K562 (cell line): ENCODE results near the gene PNPLA8. TPM values are rescaled to one million over a fixed set of nuclear protein-coding genes. Genes with fewer than 3 reads are reported as not detected.

Experiments used
- ARID1B ChIP-seq: fragments of 450-650 bp; IDR thresholded peaks from 2 replicates; pipeline ENCODE4 v1.6.1; 2016; ENCODE audit warnings: antibody characterized with exemption, mild to moderate bottlenecking, inconsistent platforms
- CBX1 ChIP-seq: sonication (generic); IDR thresholded peaks from 2 replicates; pipeline ENCODE4 v1.6.1; 2016; ENCODE audit warnings: antibody characterized with exemption, low read depth, mild to moderate bottlenecking
- CCAR2 ChIP-seq: fragments of 200-400 bp; formaldehyde crosslinking; IDR thresholded peaks from 2 replicates; pipeline ENCODE4 v1.6.1; 2017; ENCODE audit warnings: mild to moderate bottlenecking, low read depth, low read length
- HCFC1 ChIP-seq: IDR thresholded peaks from 2 replicates; pipeline ENCODE4 v1.6.1; 2012; ENCODE audit warnings: low read depth, low read length, improper control_type of control experiment
- HDAC1 ChIP-seq, 2 experiments: fragments of 450-650 bp; IDR thresholded peaks; 2 replicates each; pipeline ENCODE4 v1.6.1; 2016 to 2017; ENCODE audit warnings: inconsistent platforms in 1 of 2, mild to moderate bottlenecking in 1 of 2, moderate library complexity in 1 of 2
- MYBL2 ChIP-seq, 2 experiments: fragments of 450-650 bp in 1 of 2; sonication (generic) in 1 of 2; formaldehyde crosslinking in 1 of 2; IDR thresholded peaks; 2 replicates each; pipeline versions ENCODE4 v1.6.1 to v1.8.1; 2017 to 2022; ENCODE audit warnings: borderline replicate concordance in 1 of 2, inconsistent platforms in 1 of 2, low read depth in 1 of 2, mild to moderate bottlenecking in 1 of 2, missing genetic modification reagents in 1 of 2, moderate library complexity in 1 of 2
- NRF1 ChIP-seq, 2 experiments: fragments of 450-650 bp; IDR thresholded peaks in 1 of 2; conservative IDR thresholded peaks in 1 of 2; 2 replicates each; pipeline ENCODE4 v1.6.1; 2014; ENCODE audit warnings: mild to moderate bottlenecking in 2 of 2
- PCBP1 ChIP-seq: fragments of 200-400 bp; formaldehyde crosslinking; IDR thresholded peaks from 2 replicates; pipeline ENCODE4 v1.6.1; 2018; ENCODE audit warnings: mild to moderate bottlenecking, low read depth, low read length; ENCODE audit not compliant: poor library complexity, severe bottlenecking
- PTRF ChIP-seq: fragments of 450-650 bp; IDR thresholded peaks from 2 replicates; pipeline ENCODE4 v1.6.1; 2016; ENCODE audit warnings: mild to moderate bottlenecking, missing genetic modification characterization, missing compliant biosample characterization
- PYGO2 ChIP-seq: fragments of 450-650 bp; IDR thresholded peaks from 2 replicates; pipeline ENCODE4 v1.6.1; 2016; ENCODE audit warnings: mild to moderate bottlenecking, missing genetic modification characterization, moderate library complexity, missing compliant biosample characterization
- SNIP1 ChIP-seq: fragments of 450-650 bp; IDR thresholded peaks from 2 replicates; pipeline ENCODE4 v1.7.1; 2017; ENCODE audit warnings: low read depth, mild to moderate bottlenecking
- ZBTB49 ChIP-seq: sonication (generic); formaldehyde crosslinking; IDR thresholded peaks from 2 replicates; pipeline ENCODE4 v1.8.0; 2022; ENCODE audit warnings: missing genetic modification reagents, mild to moderate bottlenecking, borderline replicate concordance
- ZNF316 ChIP-seq: fragments of 450-650 bp; IDR thresholded peaks from 2 replicates; pipeline ENCODE4 v1.6.1; 2016
- ZNF444 ChIP-seq: fragments of 250-450 bp; sonication (Bioruptor Pico); IDR thresholded peaks from 2 replicates; pipeline ENCODE4 v1.4.0; 2020; ENCODE audit warnings: mild to moderate bottlenecking, moderate library complexity
- polyA plus RNA-seq, 8 experiments: library from polyadenylated mRNA; depleted of rRNA in 4 of 8; stranded (reverse) in 5 of 8; unstranded in 3 of 8; fragments of >200 nt; fragmentation: Nextera tagmentation in 2 of 8; fragmentation: Illumina TruSeq in 1 of 8; extraction: Ambion mirVana in 2 of 8; extraction: Trizol in 1 of 8; gene quantifications; 2 replicates each; pipeline versions ENCODE4 v1.2.1 to v1.2.3, GENCODE V29; 2011 to 2014; ENCODE audit warnings: inconsistent platforms in 1 of 8, missing spikeins in 1 of 8
- total RNA-seq, 7 experiments: library from RNA; depleted of rRNA in 6 of 7; stranded (reverse); fragments of >200 nt in 6 of 7; fragmentation: Illumina TruSeq in 2 of 7; extraction: Trizol in 2 of 7; gene quantifications; 2 replicates each; pipeline versions ENCODE4 v1.2.1 to v1.2.3, GENCODE V29; 2011 to 2021; ENCODE audit warnings: low replicate concordance in 1 of 7
- TF ChIP-seq, protein P1 (sequence below): fragments of 450-650 bp; IDR thresholded peaks from 2 replicates; pipeline ENCODE4 v1.6.1; 2016; ENCODE audit warnings: borderline replicate concordance
- TF ChIP-seq, protein P2 (sequence below), 3 experiments: fragments of 200-800 bp in 1 of 3; sonication (Bioruptor generic) in 1 of 3; sonication (generic) in 1 of 3; formaldehyde crosslinking in 1 of 3; IDR thresholded peaks; 2 replicates each; pipeline versions ENCODE4 v1.6.1 to v1.8.0; 2016 to 2022; ENCODE audit warnings: mild to moderate bottlenecking in 2 of 3, missing compliant biosample characterization in 2 of 3, missing genetic modification characterization in 2 of 3, missing genetic modification reagents in 1 of 3
- TF ChIP-seq, protein P3 (sequence below): fragments of 450-650 bp; formaldehyde crosslinking; IDR thresholded peaks from 2 replicates; pipeline ENCODE4 v1.4.0; 2020; ENCODE audit warnings: mild to moderate bottlenecking, moderate library complexity

The PNPLA8 gene
- total and polyA plus RNA-seq, 9 of the 15 experiments (the other 6 are each of a cell fraction or from before 2014, with no cell fraction given) = 12.8 to 27.6 (median 16.3) TPM

DNA sequence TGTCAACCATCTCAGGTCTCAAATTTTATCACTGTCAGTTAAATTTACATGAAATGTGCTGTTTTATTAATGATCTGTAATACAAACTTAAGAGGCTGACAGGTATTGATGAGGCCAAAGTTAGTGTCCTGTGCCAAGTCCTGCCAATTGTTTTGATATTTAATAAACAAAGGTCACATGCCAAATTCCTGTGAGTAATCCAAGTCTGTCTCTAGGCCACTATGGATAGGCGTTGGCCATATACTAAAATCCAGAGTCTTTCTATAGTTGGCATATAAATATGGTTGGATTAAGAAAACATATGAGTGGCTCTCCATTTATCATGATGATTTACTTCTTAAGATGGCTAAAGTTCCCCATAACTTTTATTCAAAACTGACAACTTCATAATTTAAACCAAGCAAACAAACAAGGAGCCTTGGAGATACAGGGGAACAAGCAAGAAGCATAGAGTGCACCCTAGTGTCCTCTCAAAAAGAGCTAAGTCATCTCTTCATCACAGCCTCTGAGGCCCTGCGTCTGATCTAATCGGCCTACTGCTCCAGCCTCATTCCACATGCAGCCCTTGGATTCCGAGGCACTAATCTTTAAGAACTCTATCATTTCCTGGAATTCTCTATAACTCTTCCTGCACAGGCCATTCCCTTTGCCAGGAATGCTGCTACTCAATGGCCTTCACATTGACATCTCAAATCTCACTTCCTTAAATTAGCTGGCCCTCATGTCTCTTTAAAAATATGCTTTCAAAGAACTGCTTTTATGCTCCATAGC lies 37.0 kb downstream of the PNPLA8 start (continued):
- TF ChIP-seq, protein P1, sequence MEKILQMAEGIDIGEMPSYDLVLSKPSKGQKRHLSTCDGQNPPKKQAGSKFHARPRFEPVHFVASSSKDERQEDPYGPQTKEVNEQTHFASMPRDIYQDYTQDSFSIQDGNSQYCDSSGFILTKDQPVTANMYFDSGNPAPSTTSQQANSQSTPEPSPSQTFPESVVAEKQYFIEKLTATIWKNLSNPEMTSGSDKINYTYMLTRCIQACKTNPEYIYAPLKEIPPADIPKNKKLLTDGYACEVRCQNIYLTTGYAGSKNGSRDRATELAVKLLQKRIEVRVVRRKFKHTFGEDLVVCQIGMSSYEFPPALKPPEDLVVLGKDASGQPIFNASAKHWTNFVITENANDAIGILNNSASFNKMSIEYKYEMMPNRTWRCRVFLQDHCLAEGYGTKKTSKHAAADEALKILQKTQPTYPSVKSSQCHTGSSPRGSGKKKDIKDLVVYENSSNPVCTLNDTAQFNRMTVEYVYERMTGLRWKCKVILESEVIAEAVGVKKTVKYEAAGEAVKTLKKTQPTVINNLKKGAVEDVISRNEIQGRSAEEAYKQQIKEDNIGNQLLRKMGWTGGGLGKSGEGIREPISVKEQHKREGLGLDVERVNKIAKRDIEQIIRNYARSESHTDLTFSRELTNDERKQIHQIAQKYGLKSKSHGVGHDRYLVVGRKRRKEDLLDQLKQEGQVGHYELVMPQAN = no peak
- TF ChIP-seq HCFC1 (no peak), ZNF444 (CRISPR knock-in tag) (no peak), ARID1B (peak; percentile 48; the same call in 1 of the 2 replicates), PCBP1 (no peak), NRF1 (conservative IDR thresholded peaks at IDR 0.05 in 1 of 2, IDR thresholded peaks at IDR 0.05 in 1 of 2) (peak in 1 of 2 experiments; percentile 24; a peak in 1 of 4 replicates), ZNF316 (peak; percentile 96), SNIP1 (no peak), ZBTB49 (CRISPR knock-in tag) (no peak), CBX1 (no peak), PTRF (tag) (no peak), PYGO2 (no peak), HDAC1 (IDR thresholded peaks at IDR 0.05) (no peak), MYBL2 (IDR thresholded peaks at IDR 0.05; ENCODE audit: low read depth) (no peak), MYBL2 (CRISPR knock-in tag; IDR thresholded peaks at IDR 0.05; ENCODE audit: borderline replicate concordance) (no peak), CCAR2 (no peak)
- TF ChIP-seq, protein P2, sequence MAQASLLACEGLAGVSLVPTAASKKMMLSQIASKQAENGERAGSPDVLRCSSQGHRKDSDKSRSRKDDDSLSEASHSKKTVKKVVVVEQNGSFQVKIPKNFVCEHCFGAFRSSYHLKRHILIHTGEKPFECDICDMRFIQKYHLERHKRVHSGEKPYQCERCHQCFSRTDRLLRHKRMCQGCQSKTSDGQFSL (CRISPR knock-in tag; IDR thresholded peaks at IDR 0.05) = no peak
- TF ChIP-seq, protein P2 (tag; IDR thresholded peaks at IDR 0.05) = no peak
- TF ChIP-seq, protein P3, sequence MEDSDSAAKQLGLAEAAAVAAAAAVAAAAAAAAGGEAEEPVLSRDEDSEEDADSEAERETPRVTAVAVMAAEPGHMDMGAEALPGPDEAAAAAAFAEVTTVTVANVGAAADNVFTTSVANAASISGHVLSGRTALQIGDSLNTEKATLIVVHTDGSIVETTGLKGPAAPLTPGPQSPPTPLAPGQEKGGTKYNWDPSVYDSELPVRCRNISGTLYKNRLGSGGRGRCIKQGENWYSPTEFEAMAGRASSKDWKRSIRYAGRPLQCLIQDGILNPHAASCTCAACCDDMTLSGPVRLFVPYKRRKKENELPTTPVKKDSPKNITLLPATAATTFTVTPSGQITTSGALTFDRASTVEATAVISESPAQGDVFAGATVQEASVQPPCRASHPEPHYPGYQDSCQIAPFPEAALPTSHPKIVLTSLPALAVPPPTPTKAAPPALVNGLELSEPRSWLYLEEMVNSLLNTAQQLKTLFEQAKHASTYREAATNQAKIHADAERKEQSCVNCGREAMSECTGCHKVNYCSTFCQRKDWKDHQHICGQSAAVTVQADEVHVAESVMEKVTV (CRISPR knock-in tag) = peak; percentile 37; the same call in 1 of the 2 replicates
